Suppressor macrophage treated with lipopolysaccharide for 1 hour (primary cell): ENCODE data around the gene SPG11.

Experiments used
- DNase-seq, 3 donors: peaks; one replicate each; pipeline ENCODE4 v3.0.0-alpha.2; 2020 to 2022

The SPG11 gene

GRCh38 chr15:44682211-44682610 is 18.7 kb upstream of the SPG11 start:
- peak; percentile 63 to 71 (median 69) for DNase-seq

DNA sequence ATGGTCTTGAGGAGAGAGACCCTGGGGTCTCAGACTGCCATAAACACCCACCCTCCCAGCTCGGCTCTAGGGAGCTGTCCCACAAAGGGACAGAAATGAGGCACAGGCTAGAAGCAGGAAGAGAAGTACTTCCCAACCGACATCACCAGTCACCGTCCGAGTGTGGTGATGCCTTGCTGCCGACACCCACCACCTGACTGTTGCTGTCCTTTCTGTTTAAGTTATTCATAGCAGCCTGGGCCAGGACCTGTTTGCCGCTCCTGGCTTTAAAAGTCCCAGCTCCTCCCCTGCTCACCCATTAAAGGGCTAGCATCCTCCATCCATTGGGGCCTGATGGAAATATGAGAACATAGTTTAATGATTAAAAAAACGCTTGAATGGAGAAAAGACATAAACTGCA is 13.2 kb upstream of the SPG11 start:
- peak; percentile 22 to 59 (median 38) for DNase-seq

GRCh38 chr15:44675911-44676310 is 12.4 kb upstream of the SPG11 start:
- DNase-seq, result no peak

DNA sequence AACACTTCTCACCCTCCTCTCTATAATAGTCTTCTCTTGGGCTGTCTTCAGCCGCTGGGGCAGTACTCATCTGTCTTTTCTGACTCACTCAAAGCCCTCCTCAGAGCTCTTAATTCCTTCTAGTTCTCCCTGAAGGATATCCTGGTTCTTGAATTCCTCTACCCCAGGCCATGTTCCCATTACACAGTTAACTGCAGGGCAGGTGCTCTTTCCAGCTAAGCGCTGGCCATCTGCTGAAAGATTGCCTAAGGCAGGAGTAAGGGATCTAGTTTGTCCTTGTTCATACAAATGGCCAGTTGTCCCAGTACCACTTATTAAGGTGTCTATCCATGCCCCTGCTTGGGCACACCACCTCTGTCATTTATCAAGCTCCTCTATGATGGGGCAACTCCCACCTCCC is 10.2 kb upstream of the SPG11 start:
- no peak for DNase-seq

DNA sequence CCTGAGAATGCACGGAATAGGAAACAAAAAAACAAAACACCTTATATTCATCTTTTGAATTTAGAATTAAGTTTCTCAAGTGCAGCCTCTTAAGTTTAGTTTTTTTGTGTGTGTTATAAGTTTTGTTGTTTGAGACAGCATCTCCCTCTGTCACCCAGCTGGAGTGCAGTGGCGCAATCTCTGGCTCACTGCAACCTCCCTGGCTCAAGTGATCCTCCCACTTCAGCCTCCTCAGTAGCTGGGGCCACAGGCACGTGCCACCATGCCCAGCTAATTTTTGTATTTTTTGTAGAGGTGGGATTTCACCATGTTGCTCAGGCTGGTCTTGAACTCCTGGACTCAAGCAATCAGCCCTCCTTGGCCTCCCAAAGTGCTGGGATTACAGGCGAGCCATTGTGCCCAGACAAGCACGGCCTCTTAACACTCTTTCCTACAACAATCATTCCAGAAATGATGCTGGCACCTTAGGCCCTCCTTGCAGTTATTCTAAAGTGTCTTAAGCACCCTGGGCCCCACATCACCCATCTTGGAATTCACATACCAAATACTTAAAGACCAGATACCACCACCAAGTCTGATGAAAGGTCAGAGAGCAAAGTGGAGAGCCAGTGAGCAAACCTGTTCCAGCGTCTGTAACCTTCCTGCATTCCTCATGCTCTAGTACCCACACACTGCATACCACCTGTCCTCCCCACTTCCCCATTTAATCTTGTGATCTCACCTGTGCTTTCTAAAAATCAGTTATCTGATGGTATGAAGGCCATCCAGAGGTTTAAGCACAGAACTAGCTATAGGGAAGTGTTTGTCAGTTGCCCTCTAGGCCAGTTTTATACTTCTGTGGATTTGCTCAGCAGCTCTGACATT is 6.9 kb upstream of the SPG11 start:
- no peak for DNase-seq

DNA sequence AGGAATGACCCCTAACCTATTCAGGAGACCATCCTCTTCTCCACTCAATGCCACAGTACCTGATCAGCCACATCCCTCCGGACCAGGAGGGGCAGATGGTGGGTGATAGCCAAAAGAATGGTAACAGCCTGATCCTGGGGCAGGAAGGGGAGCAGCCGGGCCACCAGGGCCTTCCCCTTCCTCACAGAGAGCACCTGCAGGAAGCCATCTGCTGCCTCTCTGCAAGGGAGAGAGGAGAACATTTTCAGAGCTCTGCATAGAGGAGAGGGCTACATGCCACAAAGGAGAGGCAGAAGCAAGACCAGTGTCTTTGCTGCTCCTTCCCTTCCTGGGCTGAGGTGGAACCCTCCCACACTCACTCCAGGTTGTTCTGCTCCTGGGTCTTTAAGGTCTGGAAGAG is 5.5 kb upstream of the SPG11 start:
- no peak for DNase-seq

GRCh38 chr15:44667039-44667360 is 3.5 kb upstream of the SPG11 start:
- no peak for DNase-seq

DNA sequence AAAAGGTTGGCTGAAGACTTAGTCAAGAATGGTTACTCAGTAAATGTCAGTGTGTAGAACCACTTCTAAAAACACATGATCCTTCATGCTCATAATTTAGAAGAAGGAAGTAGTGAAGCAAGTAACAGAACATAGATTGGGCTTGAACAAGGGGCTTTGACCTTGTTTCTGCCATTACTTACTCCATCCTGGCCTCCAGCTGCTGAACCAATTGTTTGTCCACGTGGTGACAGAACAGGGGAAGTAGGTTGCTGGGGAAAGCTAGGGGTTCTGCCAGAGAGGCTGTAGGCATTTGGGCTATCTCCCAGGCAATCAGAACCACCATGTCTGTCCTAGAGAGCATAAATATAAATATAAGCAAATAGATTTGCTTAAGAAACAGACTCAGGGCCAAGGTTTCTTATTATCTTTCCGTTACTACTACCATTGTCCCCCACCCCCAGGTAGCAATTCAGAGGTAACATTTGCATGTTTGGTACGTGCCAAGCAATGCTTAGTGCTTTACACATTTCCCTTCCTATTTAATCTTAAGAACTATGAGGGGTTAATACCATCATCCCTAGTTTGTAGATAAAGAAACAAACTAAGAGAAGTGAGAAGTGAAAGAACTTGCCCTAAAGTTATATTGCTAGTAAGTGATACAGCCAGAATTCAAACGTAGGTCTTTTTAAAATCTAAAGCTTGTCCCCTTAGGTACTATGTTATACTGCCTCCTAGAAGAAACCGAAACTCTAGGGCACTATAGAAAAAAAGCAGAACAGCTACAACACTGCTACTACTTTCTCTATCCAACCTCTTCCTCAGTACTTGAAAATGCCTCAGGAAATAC is 3.0 kb upstream of the SPG11 start:
- DNase-seq, result peak; percentile 36 to 42 (median 42)

DNA sequence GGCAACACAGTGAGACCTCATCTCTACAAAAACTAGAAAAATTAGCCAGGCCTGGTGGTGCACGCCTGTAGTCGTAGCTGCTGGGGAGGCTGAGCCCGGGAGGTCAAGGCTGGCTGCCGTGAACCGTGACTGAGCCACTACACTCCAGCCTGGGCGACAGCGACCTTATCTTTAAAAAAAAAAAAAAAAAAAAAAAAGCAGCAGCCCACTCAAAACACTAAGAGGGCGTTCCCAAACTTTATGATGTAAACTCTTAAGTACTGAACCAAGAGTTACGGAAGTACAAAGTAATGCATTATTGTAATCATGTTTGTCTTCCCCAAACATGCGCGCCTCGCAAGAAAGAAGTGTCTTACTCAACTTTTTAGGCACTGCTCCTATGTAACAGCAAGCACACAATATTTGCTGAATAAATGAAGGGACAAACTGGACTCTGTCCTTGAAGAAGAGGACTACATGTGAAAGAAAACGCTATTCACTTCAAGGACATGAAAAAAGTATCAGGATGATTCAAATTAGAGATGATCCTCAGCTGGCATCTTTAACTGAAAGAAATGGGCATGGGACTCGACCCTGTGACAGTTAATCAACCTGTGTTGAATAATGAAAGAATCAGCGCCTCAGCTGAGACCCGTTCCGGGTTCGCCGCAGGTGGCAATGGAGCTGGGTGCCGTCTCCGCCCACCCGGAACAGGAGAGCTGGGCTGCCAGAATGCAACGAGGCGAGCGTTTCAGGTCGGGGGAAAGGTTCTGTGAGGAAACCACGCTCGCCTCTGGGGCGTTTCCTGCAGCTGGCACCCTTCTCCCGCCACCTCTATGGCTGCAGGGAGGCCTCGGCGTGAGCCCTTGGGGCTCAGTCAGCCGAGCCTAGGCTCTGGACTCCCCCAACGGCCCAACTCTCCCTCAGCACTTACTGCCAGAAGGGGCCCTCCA is 718 bp downstream of the SPG11 start:
- peak; percentile 75 to 94 (median 88) for DNase-seq

DNA sequence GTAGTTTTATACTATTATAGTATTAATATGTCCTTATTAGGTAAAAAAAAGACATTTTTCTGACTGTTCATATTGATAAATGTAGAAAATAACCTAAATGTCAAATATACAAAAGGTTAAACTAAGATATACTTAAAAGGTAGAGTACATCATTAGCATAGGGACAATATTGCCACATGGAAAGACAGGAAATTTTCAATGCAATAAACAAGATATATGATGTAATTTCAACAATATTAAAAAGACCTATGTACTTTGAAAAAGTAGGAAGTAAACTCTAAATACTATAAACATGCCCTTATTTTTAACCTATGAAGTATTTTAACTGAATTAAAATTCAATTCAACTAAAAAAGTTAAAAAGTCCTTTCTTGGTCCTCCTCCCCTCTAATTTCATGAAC is 1.9 kb downstream of the SPG11 start:
- DNase-seq, result peak in 2 of 3 donors; percentile 45 to 52

GRCh38 chr15:44659056-44659455 is 4.4 kb downstream of the SPG11 start:
- DNase-seq, result peak; percentile 26 to 66 (median 46)

- no peak for DNase-seq
These were observed 6.1 kb downstream of the SPG11 start for GRCh38 chr15:44657378-44657777.

DNA sequence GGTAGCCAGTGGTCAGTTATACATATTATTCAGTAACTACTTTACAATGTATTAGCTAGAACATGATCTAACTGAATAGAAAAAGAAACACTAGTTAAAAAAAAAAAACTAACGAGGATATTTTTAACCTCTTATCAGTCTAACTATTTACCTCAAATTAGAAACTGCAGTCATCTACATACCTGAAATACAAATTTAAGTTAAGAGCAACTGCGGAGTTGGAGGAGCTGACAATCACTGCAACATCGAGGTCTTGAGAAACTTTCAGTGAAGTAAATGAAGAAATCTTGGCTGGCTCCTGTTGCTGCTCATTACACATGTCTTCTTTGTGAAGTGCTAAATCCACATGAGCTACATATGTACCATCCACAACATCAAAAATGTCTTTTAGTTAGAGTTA is 6.5 kb downstream of the SPG11 start:
- no peak for DNase-seq

DNA sequence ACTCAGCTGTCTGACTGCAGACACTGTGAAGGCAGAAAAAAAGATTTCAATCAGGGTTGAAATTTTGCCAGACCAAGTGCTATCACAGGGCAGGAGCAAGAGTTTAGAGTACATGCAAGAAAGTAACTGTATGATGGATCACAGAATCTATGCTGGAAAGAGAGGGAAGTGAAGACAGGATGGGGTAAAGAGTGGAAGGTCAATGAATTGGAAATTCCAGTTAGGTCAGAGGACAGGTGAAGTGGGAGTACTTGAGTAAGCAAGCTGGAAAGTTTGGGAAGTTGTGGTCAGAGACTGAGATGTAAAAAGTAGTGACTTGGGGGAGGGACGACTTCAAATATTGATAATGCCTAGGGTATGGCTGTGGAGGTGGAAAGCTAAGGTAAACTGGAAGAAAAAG is 7.2 kb downstream of the SPG11 start:
- DNase-seq, result peak; percentile 52 to 67 (median 63)

DNA sequence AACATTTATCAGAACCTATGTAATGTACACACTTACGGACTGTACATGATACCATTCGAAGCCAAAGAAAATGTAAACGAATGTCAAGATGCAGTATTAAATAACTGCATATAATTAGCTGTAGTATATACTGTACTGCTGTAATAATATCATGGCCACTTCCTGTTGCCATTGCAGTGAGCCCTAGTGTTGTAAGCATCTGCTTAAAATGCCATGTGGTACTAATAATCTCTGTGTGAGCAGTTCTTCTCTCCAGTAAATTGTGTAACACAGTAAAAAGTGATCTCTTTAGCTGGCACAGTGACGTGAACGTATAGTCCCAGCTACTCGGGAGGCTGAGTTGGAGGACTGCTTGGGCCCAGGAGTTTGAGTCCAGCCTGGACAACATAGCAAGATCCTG is 8.6 kb downstream of the SPG11 start:
- peak in 2 of 3 donors; percentile 10 to 28 for DNase-seq

DNA sequence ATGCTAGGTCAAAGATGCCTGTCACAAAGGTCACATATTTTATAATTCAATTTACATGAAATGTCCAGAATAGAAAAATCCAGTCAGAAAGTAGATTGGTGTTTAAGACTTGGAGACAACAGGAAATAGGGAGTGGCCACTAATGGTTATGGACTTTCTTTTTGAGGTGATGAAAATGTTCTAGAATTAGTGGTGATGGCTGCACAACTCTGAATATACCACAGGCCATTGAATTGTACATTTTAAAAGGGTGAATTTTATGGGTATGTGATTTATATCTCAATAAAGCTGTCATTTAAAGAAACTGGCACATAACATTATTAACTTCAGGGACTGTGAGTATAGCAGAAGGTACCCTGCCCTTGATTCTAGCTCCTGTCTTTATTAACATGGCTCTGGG is 15.8 kb downstream of the SPG11 start:
- DNase-seq, result no peak

DNA sequence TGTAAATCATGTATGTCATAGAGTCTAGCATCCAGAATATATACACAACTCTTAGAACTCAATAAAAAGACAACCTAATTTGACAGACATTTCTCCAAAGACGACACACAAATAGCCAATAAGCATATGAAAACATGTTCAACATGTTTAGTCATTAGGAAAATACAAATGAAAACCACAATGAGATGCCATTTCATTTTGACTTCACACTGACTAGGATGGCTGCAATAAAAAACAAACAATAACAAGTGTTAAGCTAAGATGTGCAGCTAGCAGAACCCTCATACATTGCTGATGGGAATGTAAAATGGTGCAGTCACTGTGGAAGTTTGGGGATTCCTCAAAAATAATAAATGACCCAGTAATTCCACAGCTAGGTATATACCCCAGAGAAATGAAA is 16.4 kb downstream of the SPG11 start:
- no peak for DNase-seq

DNA sequence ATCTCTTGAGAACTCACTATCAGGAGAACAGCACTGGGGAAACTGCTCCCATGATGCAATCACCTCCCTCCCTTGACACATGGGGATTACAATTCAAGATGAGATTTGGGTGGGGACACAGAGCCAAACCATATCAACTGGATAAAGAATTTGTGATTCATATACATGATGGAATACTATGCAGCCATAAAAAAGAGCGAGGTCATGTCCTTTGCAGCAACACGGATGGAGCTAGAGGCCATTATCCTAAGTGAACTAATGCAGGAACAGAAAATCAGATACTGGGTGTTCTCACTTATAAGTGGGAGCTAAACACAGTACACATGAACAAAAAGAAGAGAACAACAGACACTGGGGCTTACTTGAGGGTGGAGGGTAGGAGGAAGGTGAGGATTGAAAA is 17.0 kb downstream of the SPG11 start:
- DNase-seq, result no peak

- DNase-seq, result no peak
These were observed 21.8 kb downstream of the SPG11 start for GRCh38 chr15:44641651-44642050.

- no peak for DNase-seq
These were observed 26.5 kb downstream of the SPG11 start for GRCh38 chr15:44636976-44637375.

GRCh38 chr15:44633603-44634002 is 29.9 kb downstream of the SPG11 start:
- peak; percentile 70 to 89 (median 83) for DNase-seq

DNA sequence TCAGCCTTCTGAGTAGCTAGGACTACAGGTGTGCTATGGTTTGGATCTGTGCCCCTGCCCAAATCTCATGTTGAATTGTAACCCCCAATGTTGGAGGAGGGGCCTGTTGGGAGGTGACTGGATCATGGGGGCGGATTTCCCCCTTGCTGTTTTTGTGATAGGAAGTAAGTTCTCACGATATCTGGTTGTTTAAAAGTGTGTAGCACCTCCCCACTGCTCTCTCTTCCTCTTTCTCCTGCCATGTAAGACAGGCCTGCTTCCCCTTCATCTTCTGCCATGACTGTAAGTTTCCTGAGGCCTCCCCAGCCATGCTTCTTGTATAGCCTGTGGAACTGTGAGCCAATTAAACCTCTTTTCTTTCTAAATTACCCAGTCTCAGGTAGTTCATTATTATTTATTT is 38.2 kb downstream of the SPG11 start:
- DNase-seq, result peak in 1 of 3 donors; percentile 6

DNA sequence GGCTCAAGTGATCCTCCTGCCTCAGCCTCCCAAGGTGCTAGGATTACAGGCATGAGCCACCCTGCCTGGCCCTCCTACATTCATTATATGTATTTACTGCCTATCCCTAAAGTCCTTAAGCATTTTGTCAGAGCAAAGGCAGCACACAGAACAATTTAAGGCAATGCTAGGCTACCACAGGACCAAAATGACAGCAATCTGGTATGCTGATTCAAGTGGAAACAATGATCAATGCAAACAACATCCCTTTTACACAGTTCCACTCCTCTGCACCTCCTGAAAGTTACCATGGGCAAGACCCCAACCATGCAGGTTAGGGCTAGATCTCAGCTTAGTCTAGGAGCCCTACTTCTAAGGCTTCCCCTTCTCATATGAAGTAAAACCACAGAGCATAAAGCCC is 40.3 kb downstream of the SPG11 start:
- no peak for DNase-seq
